KBM-7 (cell line): Measurements from ENCODE around the gene EXOSC2.

ENCODE experiments used
- DNase-seq: peaks from one replicate; pipeline ENCODE4 v3.0.0-alpha.2; 2015
- in situ Hi-C: fragments of 300-500 bp; cut with MboI; formaldehyde crosslinking; loops from 2 replicates; pipeline ENCODE4 v1.14.3; 2020; ENCODE audit warnings: low sequenced_read_pairs, low pct_unique_long_range_greater_than_20kb, mixed read lengths

Gene EXOSC2, protein sequence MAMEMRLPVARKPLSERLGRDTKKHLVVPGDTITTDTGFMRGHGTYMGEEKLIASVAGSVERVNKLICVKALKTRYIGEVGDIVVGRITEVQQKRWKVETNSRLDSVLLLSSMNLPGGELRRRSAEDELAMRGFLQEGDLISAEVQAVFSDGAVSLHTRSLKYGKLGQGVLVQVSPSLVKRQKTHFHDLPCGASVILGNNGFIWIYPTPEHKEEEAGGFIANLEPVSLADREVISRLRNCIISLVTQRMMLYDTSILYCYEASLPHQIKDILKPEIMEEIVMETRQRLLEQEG

GRCh38 chr9:130693426-130694191, at the start of gene EXOSC2:
Gene EXOSC2 (plus strand): TSS chr9:130693780. CDS start chr9:130693792, 12 bp downstream.
- in situ Hi-C loops: no loop called here
- peak; percentile 96 for DNase-seq

DNA sequence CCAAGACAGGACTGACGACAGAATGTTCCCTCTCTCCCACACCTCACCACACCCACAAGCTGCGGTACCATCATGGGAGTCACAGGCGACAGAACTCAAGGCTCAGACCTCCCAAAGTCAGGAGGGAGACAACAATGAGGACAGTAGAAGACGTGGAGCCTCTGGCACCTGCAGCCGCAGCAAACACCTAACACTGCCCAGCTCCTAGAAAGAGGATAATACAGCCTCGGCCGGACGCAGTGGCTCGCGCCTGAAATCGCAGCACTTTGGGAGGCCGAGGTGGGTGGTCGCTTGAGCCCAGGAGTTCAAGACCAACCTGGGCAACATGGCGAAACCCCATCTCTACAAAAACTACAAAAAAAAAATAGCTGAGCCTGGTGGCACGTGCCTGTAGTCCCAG, 42.4 kb upstream of the EXOSC2 start:
- DNase-seq: no peak
- in situ Hi-C loops: no loop called here

DNA sequence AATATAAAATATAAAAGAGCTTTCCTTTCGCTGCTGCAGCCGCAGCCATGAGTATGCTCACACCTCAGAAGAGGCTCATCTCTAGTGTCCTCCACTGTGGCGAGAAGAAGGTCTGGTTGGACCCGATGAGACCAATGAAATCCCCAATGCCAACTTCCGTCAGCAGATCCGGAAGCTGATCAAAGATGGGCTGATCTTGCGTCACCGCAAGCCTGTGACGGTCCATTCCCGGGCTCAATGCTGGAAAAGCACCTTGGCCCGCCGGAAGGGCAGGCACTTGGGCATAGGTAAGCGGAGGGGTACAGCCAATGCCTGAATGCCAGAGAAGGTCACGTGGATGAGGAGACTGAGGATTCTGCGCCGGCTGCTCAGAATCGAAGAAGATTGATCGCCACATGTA, 41.8 kb upstream of the EXOSC2 start:
- no peak for DNase-seq
- in situ Hi-C loops: no loop called here

DNA sequence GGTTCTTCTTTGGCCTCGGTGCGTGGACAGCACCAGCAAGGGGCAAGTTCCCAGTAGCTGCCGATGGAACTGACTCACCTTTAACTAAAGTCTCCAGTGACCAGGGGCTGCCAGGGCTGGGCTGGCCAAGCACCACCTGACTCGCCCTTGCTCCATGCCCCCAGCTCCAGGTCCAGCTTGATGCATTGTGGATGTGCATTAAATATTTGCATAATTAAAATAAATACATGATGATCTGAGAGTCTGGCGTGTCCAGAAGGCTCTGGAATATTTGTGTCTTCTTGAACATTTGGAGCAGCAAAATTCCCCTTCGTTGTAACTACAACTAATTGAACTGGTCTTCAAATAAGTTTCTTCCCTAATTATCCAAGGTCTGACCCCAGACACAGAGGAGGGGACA, 38.7 kb upstream of the EXOSC2 start:
- no peak for DNase-seq
- in situ Hi-C loops: no loop called here

- DNase-seq: no peak
- in situ Hi-C loops: no loop called here
Measured at GRCh38 chr9:130658893-130659698, 34.5 kb upstream of the EXOSC2 start.

DNA sequence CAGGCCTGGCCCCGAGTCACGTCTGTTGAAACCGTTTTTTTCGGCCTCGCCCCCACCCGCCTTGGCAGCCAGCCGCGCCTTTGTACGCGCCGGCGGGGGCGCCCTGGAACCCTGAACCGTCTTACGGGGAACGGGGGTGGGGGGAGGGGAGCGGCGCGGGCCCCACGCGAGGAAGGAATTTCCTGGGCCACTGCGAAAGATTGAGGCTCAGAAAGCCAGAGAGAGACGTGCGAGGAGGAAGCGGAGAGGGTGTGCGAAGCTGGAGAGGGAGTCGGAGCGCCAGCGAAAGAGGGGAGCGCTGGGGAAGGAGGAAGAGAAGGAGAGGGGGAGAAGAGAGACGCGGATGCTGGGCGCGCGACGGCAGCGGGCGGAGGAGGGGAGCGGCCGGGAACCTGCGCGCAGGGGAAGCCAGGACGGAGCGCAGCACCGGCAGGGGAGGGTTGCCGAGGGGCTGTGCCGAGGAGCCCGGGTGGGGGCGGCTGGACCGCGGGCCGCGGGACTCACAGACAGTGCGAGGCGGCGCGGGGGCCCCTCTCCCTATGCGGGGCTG, 33.8 kb upstream of the EXOSC2 start:
- in situ Hi-C loops: no loop called here
- no peak for DNase-seq

- no peak for DNase-seq
- in situ Hi-C loops: no loop called here
Measured at GRCh38 chr9:130660326-130660682, 33.3 kb upstream of the EXOSC2 start.

GRCh38 chr9:130660683-130661450, 32.7 kb upstream of the EXOSC2 start:
- in situ Hi-C loops: no loop called here
- DNase-seq: no peak

GRCh38 chr9:130661451-130662098, 32.0 kb upstream of the EXOSC2 start:
- in situ Hi-C loops: no loop called here

GRCh38 chr9:130662099-130662969, 31.2 kb upstream of the EXOSC2 start:
- in situ Hi-C loops: no loop called here
- DNase-seq: no peak

More at GRCh38 chr9:130661451-130662098, 32.0 kb upstream of the EXOSC2 start:
- no peak for DNase-seq

- in situ Hi-C loops: no loop called here
- no peak for DNase-seq
Measured at GRCh38 chr9:130662970-130663257, 30.7 kb upstream of the EXOSC2 start.

DNA sequence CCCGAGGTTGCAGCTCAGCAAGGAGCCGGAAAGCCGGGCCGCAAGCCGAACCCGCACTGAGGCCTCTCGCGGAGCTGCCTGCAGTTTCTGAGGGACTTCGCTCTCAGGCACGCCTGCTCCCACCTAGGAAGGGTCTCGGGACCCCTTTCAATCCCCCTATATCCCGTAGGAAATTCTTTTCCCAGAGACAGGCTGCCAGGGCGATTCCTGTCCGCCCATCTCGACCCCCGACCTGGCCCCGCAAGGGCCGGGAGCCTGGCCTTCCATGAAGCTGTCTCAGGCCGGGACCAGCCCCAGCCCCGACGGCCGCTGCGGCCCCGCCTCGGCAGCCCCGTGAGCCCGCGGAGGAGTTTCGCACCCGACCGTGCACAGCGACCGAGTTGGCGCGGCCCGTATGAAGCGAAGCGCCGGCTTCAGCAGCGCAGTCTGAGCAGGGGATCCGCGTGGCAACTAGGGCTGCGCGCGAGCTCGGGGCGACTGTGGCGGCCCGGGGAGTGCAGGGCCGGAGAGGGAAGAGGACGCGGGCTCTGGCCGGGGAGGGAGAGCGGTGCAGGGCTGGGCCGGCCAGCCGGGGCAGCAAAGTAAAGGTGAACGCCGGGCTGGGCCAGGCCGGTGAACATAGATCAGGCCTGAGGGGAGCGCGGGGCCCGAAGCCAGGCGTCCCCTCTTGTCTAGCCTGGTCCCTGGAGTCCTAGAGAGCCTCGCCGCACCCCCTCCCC, 30.2 kb upstream of the EXOSC2 start:
- in situ Hi-C loops: no loop called here

GRCh38 chr9:130663977-130664250, 29.7 kb upstream of the EXOSC2 start:
- in situ Hi-C loops: no loop called here
- DNase-seq: no peak

More for the DNA sequence above, 30.2 kb upstream of the EXOSC2 start:
- DNase-seq: no peak

DNA sequence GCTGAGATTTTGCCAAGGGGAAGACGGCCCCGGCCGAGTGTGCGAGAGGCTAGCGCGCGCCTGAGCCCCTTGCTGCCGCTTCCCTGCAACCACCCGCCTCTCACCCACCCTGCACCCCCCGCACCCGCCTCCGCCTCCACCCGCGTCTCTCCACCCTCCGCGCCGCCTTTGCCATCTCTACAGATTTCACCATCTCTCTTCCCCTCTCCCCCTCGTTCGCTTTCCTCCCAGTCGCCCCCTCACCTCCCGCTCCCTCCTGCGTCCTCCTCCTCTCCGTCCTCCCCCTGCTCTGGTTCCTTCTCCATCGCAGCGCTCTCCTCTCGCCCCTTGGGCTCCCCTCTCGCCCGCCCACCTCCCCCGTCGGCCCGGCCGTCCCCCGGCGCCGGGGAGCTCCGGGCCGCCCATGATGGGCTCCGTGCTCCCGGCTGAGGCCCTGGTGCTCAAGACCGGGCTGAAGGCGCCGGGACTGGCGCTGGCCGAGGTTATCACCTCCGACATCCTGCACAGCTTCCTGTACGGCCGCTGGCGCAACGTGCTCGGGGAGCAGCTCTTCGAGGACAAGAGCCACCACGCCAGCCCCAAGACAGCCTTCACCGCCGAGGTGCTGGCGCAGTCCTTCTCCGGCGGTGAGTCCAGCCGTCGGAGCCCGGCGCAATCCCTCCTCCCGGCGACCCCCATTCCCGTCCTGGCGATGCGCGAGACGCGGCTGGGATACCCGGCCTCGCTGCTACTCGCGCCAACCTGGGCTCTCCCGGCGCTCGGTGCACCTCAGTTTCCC, 29.1 kb upstream of the EXOSC2 start, which contains the start of gene PRDM12:
TSS of gene PRDM12 (plus strand) at position 344 of the 778 bp plus-strand sequence. CDS start at position 404, 60 bp downstream.
- DNase-seq: no peak
- in situ Hi-C loops: no loop called here

GRCh38 chr9:130665029-130665430, 28.6 kb upstream of the EXOSC2 start:
- no peak for DNase-seq
- in situ Hi-C loops: no loop called here
